Measurements from ENCODE around the gene NPLOC4. TPM values are rescaled to one million over a fixed set of nuclear protein-coding genes. Genes with fewer than 3 reads are reported as not detected.

Gene NPLOC4
- total and polyA plus RNA-seq, 2 donors (not counting 1 experiment from before 2014, with no cell fraction given): 70.2 to 101 TPM

- H3K9me3 ChIP-seq (ENCODE audit: control extremely low read depth in 1 of 3, control insufficient read depth in 2 of 3, insufficient read depth in 1 of 3, low read length in 2 of 3): no peaks in the 10 kb centered on the region
- TF ChIP-seq EZH2 (IDR thresholded peaks at IDR 0.05; ENCODE audit: borderline replicate concordance, insufficient read depth, low read depth, low read length, poor library complexity, severe bottlenecking) (no peak), CTCF (IDR thresholded peaks at IDR 0.05) (no peak)
- peaks cover 6% of the 10 kb centered on the region for H3K4me1 Mint-ChIP-seq
- H3K4me3 ChIP-seq (ENCODE audit: control extremely low read depth in 1 of 5, extremely low read depth in 1 of 5, insufficient read depth in 1 of 5, low read depth in 2 of 5, low read length in 4 of 5): no peak overlapping the region
- no peak for DNase-seq
- H3K27ac ChIP-seq (ENCODE audit: low read length in 2 of 2): no peak overlapping the region
- peaks cover 45% of the 10 kb centered on the region for H4K20me1 ChIP-seq (ENCODE audit: control insufficient read depth, insufficient read depth, low read length, poor library complexity, severe bottlenecking)
- no peak overlapping the region for H3K9ac ChIP-seq (ENCODE audit: low read length)
- H3K27me3 ChIP-seq (replicated peaks in 1 of 4; ENCODE audit: control extremely low read depth in 1 of 4, control insufficient read depth in 3 of 4, insufficient read depth in 4 of 4, low read length in 3 of 4): no peaks in the 10 kb centered on the region
- H2AFZ ChIP-seq (ENCODE audit: insufficient read depth, low read depth, low read length, poor library complexity, severe bottlenecking): no peak overlapping the region
- no peaks in the 10 kb centered on the region for H3K9me3 Mint-ChIP-seq (ENCODE audit: insufficient read depth)
- no peak overlapping the region for H3K27ac Mint-ChIP-seq
- ATAC-seq (ENCODE audit: low read depth): no peak
- H3K4me2 ChIP-seq (replicated peaks; ENCODE audit: low read depth, low read length, poor library complexity, severe bottlenecking): no peak overlapping the region
- H3K27me3 Mint-ChIP-seq: no peaks in the 10 kb centered on the region
- ChIA-PET CTCF (interaction anchor here (1.1 kb wide), 1 partner anchor 12 kb away, joined by 4 read pairs; no protein-coding TSS in a partner anchor), POLR2A (no interaction called here)
- H3K4me3 Mint-ChIP-seq: no peak overlapping the region
- intact Hi-C loops (cut with micrococcal nuclease): no loop called here
- peaks cover 0 to 4% of the 10 kb centered on the region in 2 donors for H3K4me1 ChIP-seq (ENCODE audit: control insufficient read depth in 2 of 2, insufficient read depth in 2 of 2, low read length in 2 of 2)
- H3K36me3 ChIP-seq (replicated peaks in 1 of 2; ENCODE audit: control extremely low read depth in 1 of 2, control insufficient read depth in 1 of 2, extremely low read depth in 1 of 2, insufficient read depth in 2 of 2, low read length in 1 of 2): peaks cover 2 to 68% of the 10 kb centered on the region in 2 experiments
- H3K79me2 ChIP-seq (ENCODE audit: control insufficient read depth, insufficient read depth, low read length): peaks cover 62% of the 10 kb centered on the region
- WGBS (ENCODE audit: insufficient coverage): 100% methylated on average over 10 of the region's 16 CpGs
Measured at GRCh38 chr17:81612172-81612970, 24.5 kb downstream of the NPLOC4 start.
